ENCODE data around the gene EYA3. TPM values are rescaled to one million over a fixed set of nuclear protein-coding genes. Genes with fewer than 3 reads are reported as not detected.

Gene EYA3
- total and polyA plus RNA-seq, 2 of the 8 experiments (the other 6 are each of a cell fraction or from before 2014, with no cell fraction given) = 15.0 to 33.9 TPM

DNA sequence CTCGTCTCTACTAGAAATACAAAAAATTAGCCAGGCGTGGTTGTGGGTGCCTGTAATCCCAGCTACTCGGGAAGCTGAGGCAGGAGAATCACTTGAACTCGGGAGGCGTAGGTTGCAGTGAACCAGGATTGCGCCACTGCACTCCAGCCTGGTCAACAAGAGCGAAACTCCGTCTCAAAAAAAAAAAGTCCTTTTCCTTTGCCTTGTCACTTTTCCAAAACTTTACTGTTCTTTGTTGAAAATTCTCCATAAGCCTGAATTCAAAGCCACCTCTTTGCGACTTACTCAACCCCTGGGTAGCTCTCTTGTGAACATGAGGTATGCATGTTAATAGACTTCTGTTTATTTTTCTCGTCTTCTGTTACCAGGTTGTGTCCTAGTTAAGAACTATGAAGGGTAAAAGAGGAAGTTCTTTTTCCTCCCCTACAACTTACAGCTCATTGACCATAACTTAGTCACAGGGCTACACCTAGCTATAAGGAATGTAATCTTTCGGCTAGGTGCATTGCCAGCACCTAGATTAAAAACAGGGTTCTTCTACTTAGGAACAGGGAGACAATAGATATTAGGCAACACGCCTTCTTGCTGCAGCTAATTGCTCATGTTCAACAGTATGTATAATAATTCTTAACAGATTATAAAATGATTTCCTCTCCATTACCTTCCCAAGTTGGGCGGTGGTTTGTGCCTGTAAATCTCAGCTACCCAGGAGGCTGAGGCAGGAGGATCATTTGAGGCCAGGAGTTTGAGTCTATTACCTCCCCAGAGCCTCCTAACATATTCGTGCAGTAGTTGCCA is 47.2 kb upstream of the EYA3 start (continued):
- no peak for TF ChIP-seq RBBP5 (IDR thresholded peaks at IDR 0.05; ENCODE audit: borderline replicate concordance, low read depth, low read length)
- TF ChIP-seq PHF8 (conservative IDR thresholded peaks at IDR 0.05; ENCODE audit: low read depth, low read length) = no peak

Measured in H1 (cell line).